HEK293 (cell line): ENCODE data around the gene KCNJ5.
A peak's percentile ranks its signal among the peaks of the same experiment; 100 is the strongest.

ENCODE experiments used
- CTCF ChIA-PET: fragments of 350-600 bp; formaldehyde crosslinking; extraction: SDS; loops from one replicate; lab custom pipeline; 2021; ENCODE audit warnings: antibody characterized with exemption; lab: Yijun Ruan, JAX
- POLR2A ChIA-PET: fragments of 300-600 bp; formaldehyde crosslinking; extraction: SDS; loops from one replicate; lab custom pipeline; 2020; ENCODE audit warnings: antibody characterized with exemption, inconsistent platforms; lab: Yijun Ruan, JAX
- H3K27ac ChIP-seq: fragments of 200-500 bp; sonication (Bioruptor generic); 2 replicates; pipeline ENCODE4 v1.5.1; 2014; ENCODE audit warnings: low read depth, low read length, control low read depth, inconsistent platforms; ENCODE audit errors: extremely low read depth
- H3K36me3 ChIP-seq, 2 experiments: fragments of 200-500 bp in 1 of 2; sonication (Bioruptor generic) in 1 of 2; 1 replicate in 1 of 2; 2 replicates in 1 of 2; pipeline ENCODE4 v1.5.1; 2014 to 2017; ENCODE audit warnings: inconsistent platforms in 2 of 2, low read length in 2 of 2; ENCODE audit not compliant: control insufficient read depth in 2 of 2, insufficient read depth in 1 of 2
- H3K4me1 ChIP-seq: fragments of 200-500 bp; sonication (Bioruptor generic); 2 replicates; pipeline ENCODE4 v1.5.1; 2014; ENCODE audit warnings: mild to moderate bottlenecking, low read length, inconsistent platforms; ENCODE audit not compliant: control insufficient read depth, insufficient read depth
- H3K4me3 ChIP-seq: 2 replicates; pipeline ENCODE4 v1.5.1; 2011; ENCODE audit warnings: low read depth, mild to moderate bottlenecking, control low read depth, low read length, moderate library complexity
- H3K9me3 ChIP-seq: fragments of 200-500 bp; sonication (Bioruptor generic); 2 replicates; pipeline ENCODE4 v1.5.1; 2014; ENCODE audit warnings: low read depth, low read length, inconsistent platforms; ENCODE audit not compliant: control insufficient read depth, insufficient read depth
- FEZF1 ChIP-seq: fragments of 450-650 bp; formaldehyde crosslinking; IDR thresholded peaks from 2 replicates; pipeline ENCODE4 v1.5.1; 2016; ENCODE audit warnings: missing biosample characterization, missing genetic modification characterization
- HOXA7 ChIP-seq: sonication (generic); formaldehyde crosslinking; IDR thresholded peaks from 2 replicates; pipeline ENCODE4 v1.8.1; 2022; ENCODE audit warnings: missing genetic modification reagents, borderline replicate concordance
- RBAK ChIP-seq: fragments of 450-650 bp; formaldehyde crosslinking; IDR thresholded peaks from 2 replicates; pipeline ENCODE4 v1.5.1; 2016; ENCODE audit warnings: missing biosample characterization, missing genetic modification characterization
- TCF7L2 ChIP-seq: IDR thresholded peaks from 2 replicates; pipeline ENCODE4 v1.6.1; 2011; ENCODE audit warnings: low read depth, mild to moderate bottlenecking, inconsistent platforms, low read length, moderate library complexity, borderline replicate concordance
- ZBTB7A ChIP-seq: fragments of 450-650 bp; formaldehyde crosslinking; IDR thresholded peaks from 2 replicates; pipeline ENCODE4 v1.5.1; 2016; ENCODE audit warnings: low read depth, missing biosample characterization, missing genetic modification characterization
- ZNF10 ChIP-seq: fragments of 450-650 bp; formaldehyde crosslinking; IDR thresholded peaks from 2 replicates; pipeline ENCODE4 v1.5.1; 2017; ENCODE audit warnings: missing biosample characterization, missing genetic modification characterization
- ZNF138 ChIP-seq: fragments of 450-650 bp; formaldehyde crosslinking; IDR thresholded peaks from 2 replicates; pipeline ENCODE4 v1.5.1; 2016; ENCODE audit warnings: missing biosample characterization, missing genetic modification characterization, borderline replicate concordance
- ZNF184 ChIP-seq: fragments of 450-650 bp; IDR thresholded peaks from 2 replicates; pipeline ENCODE4 v1.5.1; 2018; ENCODE audit warnings: missing biosample characterization, mild to moderate bottlenecking, missing genetic modification characterization
- ZNF223 ChIP-seq: fragments of 450-650 bp; formaldehyde crosslinking; IDR thresholded peaks from 2 replicates; pipeline ENCODE4 v1.5.1; 2016; ENCODE audit warnings: missing biosample characterization, missing genetic modification characterization
- ZNF324 ChIP-seq: fragments of 450-650 bp; formaldehyde crosslinking; IDR thresholded peaks from 2 replicates; pipeline ENCODE4 v1.5.1; 2016; ENCODE audit warnings: missing biosample characterization, missing genetic modification characterization
- ZNF596 ChIP-seq: fragments of 450-650 bp; IDR thresholded peaks from 2 replicates; pipeline ENCODE4 v1.5.0; 2018; ENCODE audit warnings: missing biosample characterization, mild to moderate bottlenecking, missing genetic modification characterization, moderate library complexity
- ZNF654 ChIP-seq: fragments of 450-650 bp; formaldehyde crosslinking; IDR thresholded peaks from 2 replicates; pipeline ENCODE4 v1.5.1; 2016; ENCODE audit warnings: low read depth, missing biosample characterization, missing genetic modification characterization
- ZNF768 ChIP-seq: fragments of 450-650 bp; formaldehyde crosslinking; IDR thresholded peaks from 2 replicates; pipeline ENCODE4 v1.5.1; 2018; ENCODE audit warnings: missing biosample characterization, mild to moderate bottlenecking, missing genetic modification characterization
- TF ChIP-seq, protein P1 (sequence below): fragments of 450-650 bp; formaldehyde crosslinking; IDR thresholded peaks from 2 replicates; pipeline ENCODE4 v1.5.1; 2016; ENCODE audit warnings: missing biosample characterization, missing genetic modification characterization
- TF ChIP-seq, protein P2 (sequence below): fragments of 450-650 bp; formaldehyde crosslinking; IDR thresholded peaks from 2 replicates; pipeline ENCODE4 v1.5.1; 2017; ENCODE audit warnings: missing biosample characterization, missing genetic modification characterization

The KCNJ5 gene

DNA sequence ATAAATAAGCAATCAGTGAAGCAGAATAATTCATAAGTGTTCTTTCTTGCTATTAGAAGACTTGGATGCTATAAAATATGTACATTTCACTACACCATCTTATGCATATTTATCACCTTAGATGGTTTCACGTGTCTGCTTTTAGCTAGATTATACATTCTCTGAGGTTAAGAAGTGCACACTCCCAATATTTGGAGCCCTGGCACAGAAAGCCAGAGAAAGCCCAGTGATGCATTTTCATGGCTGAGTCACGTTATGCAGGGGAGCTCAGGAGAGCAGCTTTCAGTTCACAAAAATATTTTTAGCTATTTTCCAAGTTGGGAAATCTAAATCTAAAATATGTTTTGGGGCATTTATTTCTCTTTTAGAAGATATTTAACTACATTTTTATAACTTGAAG, 56.6 kb downstream of the KCNJ5 start:
- Histone ChIP-seq H3K4me3 (no peak overlapping the region), H3K36me3 (no peaks in the 10 kb centered on the region), H3K9me3 (no peaks in the 10 kb centered on the region), H3K4me1 (no peaks in the 10 kb centered on the region), H3K27ac (no peak overlapping the region)
- ChIA-PET CTCF (interaction anchor here (0.5 to 18.1 kb wide), 7 partner anchors 9 to 790 kb away, joined by 3 to 556 read pairs (median 3); partner anchors contain the start of genes BARX2 and KCNJ5), POLR2A (interaction anchor here (0.6 kb wide), 1 partner anchor 444 kb away, joined by 3 read pairs; no protein-coding TSS in a partner anchor)
- TF ChIP-seq ZNF596 (tag by site-specific recombination) (no peak), ZNF768 (tag by site-specific recombination) (no peak), ZNF324 (no peak)

DNA sequence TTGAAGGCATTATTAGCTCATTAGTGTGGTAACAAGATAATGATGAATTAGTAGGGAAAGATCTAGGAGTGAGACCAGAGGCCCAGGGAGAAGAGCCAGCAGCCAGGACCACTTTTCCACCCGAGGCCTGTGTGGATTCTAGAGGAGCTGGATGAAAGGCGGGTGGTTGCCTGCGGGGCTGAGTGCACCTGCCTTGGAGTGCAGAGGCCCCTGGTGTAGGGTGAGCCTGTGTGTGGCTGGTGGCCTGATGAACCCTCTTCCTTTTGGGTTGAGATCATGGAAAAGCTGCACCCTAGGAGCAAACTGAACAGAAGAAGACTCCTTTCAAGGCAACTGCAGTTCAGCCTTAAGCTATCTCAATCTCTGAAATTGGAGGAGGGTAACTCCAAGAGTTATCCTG, 57.4 kb downstream of the KCNJ5 start:
- H3K27ac ChIP-seq, result no peak overlapping the region
- TF ChIP-seq ZNF184 (tag by site-specific recombination), result no peak
- TF ChIP-seq, protein P1, sequence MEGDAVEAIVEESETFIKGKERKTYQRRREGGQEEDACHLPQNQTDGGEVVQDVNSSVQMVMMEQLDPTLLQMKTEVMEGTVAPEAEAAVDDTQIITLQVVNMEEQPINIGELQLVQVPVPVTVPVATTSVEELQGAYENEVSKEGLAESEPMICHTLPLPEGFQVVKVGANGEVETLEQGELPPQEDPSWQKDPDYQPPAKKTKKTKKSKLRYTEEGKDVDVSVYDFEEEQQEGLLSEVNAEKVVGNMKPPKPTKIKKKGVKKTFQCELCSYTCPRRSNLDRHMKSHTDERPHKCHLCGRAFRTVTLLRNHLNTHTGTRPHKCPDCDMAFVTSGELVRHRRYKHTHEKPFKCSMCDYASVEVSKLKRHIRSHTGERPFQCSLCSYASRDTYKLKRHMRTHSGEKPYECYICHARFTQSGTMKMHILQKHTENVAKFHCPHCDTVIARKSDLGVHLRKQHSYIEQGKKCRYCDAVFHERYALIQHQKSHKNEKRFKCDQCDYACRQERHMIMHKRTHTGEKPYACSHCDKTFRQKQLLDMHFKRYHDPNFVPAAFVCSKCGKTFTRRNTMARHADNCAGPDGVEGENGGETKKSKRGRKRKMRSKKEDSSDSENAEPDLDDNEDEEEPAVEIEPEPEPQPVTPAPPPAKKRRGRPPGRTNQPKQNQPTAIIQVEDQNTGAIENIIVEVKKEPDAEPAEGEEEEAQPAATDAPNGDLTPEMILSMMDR (tag by site-specific recombination), result peak; percentile 24; the same call in 1 of the 2 replicates
- no peak overlapping the region for H3K4me3 ChIP-seq
- H3K9me3 ChIP-seq, result no peaks in the 10 kb centered on the region
- ChIA-PET CTCF (interaction anchor here (0.5 to 18.1 kb wide), 7 partner anchors 8 to 777 kb away, joined by 3 to 556 read pairs (median 3); partner anchors contain the start of gene KCNJ5), POLR2A (no interaction called here)
- no peaks in the 10 kb centered on the region for H3K4me1 ChIP-seq
- H3K36me3 ChIP-seq, result no peaks in the 10 kb centered on the region

DNA sequence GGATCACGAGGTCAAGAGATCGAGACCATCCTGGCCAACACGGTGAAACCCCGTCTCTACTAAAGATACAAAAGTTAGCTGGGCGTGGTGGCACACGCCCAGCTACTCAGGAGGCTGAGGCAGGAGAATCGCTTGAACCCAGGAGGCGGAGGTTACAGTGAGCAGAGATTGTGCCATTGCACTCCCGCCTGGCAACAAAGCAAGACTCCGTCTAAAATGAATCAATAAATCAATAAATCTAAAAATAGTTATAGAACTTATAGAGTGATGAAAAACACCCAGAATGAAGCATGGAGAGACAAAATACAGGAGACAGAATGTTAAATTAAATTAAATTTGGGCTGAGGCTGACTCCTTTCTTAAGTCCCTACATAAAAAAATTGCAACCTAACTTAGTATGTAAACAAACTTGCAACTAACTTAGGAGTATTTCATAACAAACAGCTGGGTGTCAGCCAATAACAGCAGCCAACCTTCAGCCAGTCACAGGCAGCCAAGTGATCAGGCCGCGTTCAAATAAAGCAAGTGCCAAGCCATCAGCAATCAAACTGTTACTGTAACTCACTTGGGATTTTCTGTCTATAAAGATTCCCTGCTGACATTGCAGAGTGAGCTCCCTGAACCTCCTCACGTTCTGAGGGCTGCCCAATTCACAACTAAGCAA, 58.8 kb downstream of the KCNJ5 start:
- no peak overlapping the region for H3K4me3 ChIP-seq
- H3K4me1 ChIP-seq, result no peaks in the 10 kb centered on the region
- H3K27ac ChIP-seq, result no peak overlapping the region
- no peaks in the 10 kb centered on the region for H3K36me3 ChIP-seq
- ChIA-PET CTCF (interaction anchor here (1.1 to 18.1 kb wide), 2 partner anchors 62 to 120 kb away, joined by 3 to 556 read pairs; partner anchors contain the start of gene KCNJ5), POLR2A (no interaction called here)
- no peaks in the 10 kb centered on the region for H3K9me3 ChIP-seq
- TF ChIP-seq ZNF138 (tag by site-specific recombination) (no peak), FEZF1 (peak; percentile 31; the same call in 1 of the 2 replicates)

DNA sequence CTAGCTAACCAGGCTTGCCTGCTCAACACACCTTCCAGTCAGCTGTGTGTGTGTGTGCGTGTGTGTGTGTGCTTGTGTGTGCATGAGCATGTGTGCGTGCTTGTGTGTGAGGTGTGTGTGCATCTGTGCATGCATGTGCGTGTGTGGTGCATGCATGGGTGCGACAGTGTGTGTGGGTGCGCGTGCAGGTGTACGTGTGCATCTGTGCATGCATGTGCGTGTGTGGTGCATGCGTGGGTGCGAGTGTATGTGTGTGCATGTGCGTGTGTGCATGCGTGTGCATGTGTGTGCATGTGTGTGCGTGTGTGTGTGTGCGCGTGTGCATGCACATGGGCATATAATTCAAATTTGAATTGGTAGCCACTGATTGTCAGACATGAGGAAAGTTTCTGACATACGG, 62.0 kb downstream of the KCNJ5 start:
- POLR2A ChIA-PET, result no interaction called here
- Histone ChIP-seq H3K27ac (no peak overlapping the region), H3K4me3 (no peak overlapping the region), H3K36me3 (no peaks in the 10 kb centered on the region), H3K4me1 (no peaks in the 10 kb centered on the region), H3K9me3 (no peaks in the 10 kb centered on the region)
- no peak for TF ChIP-seq HOXA7 (CRISPR knock-in tag)
- no peak for TF ChIP-seq ZBTB7A
- no peak for TF ChIP-seq ZNF223 (tag by site-specific recombination)
- no peak for TF ChIP-seq ZNF654 (tag by site-specific recombination)
- TF ChIP-seq, protein P2, sequence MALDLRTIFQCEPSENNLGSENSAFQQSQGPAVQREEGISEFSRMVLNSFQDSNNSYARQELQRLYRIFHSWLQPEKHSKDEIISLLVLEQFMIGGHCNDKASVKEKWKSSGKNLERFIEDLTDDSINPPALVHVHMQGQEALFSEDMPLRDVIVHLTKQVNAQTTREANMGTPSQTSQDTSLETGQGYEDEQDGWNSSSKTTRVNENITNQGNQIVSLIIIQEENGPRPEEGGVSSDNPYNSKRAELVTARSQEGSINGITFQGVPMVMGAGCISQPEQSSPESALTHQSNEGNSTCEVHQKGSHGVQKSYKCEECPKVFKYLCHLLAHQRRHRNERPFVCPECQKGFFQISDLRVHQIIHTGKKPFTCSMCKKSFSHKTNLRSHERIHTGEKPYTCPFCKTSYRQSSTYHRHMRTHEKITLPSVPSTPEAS (tag by site-specific recombination), result peak; percentile 98
- TF ChIP-seq TCF7L2, result no peak
- TF ChIP-seq RBAK (tag by site-specific recombination), result no peak
- TF ChIP-seq ZNF10 (tag by site-specific recombination), result no peak
- CTCF ChIA-PET, result interaction anchor here (0.7 to 18.1 kb wide), 2 partner anchors 32 to 65 kb away, joined by 5 to 556 read pairs; partner anchors contain the start of gene KCNJ5
